Measurements from ENCODE around the gene S100A1. TPM values are rescaled to one million over a fixed set of nuclear protein-coding genes. Genes with fewer than 3 reads are reported as not detected.
A peak's percentile ranks its signal among the peaks of the same experiment; 100 is the strongest.

The S100A1 gene
- total and polyA plus RNA-seq, 2 of the 13 experiments (the other 11 are each of a cell fraction or from before 2014, with no cell fraction given) = 120 to 251 TPM

GRCh38 chr1:153658400-153659174 is 30.4 kb downstream of the S100A1 start, which contains the start of gene SNAPIN (continued):
- TF ChIP-seq, protein P1, sequence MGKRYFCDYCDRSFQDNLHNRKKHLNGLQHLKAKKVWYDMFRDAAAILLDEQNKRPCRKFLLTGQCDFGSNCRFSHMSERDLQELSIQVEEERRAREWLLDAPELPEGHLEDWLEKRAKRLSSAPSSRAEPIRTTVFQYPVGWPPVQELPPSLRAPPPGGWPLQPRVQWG (CRISPR knock-in tag; IDR thresholded peaks at IDR 0.05; ENCODE audit: borderline replicate concordance, low read depth) = no peak
- TF ChIP-seq TBP (CRISPR knock-in tag; IDR thresholded peaks at IDR 0.05) (no peak), ZNF292 (CRISPR knock-in tag; IDR thresholded peaks at IDR 0.05; ENCODE audit: borderline replicate concordance, low read depth) (no peak), CHD4 (IDR thresholded peaks at IDR 0.05; ENCODE audit: borderline replicate concordance, low read length) (no peak), GTF2F1 (IDR thresholded peaks at IDR 0.05; ENCODE audit: low read length) (no peak), ZNF430 (CRISPR knock-in tag; IDR thresholded peaks at IDR 0.05) (0 out of 2 replicates have a peak, but pooled peaks have one; percentile 54), ZNF777 (CRISPR knock-in tag; IDR thresholded peaks at IDR 0.05) (0 out of 2 replicates have a peak, but pooled peaks have one; percentile 32), ZNF431 (CRISPR knock-in tag; IDR thresholded peaks at IDR 0.05; ENCODE audit: borderline replicate concordance, low read depth) (no peak), ZNF607 (CRISPR knock-in tag; IDR thresholded peaks at IDR 0.05; ENCODE audit: borderline replicate concordance) (peak; percentile 82; the same call in 1 of the 2 replicates), KDM5A (IDR thresholded peaks at IDR 0.05; ENCODE audit: borderline replicate concordance, low read length) (peak; percentile 86), ZNF281 (CRISPR knock-in tag; IDR thresholded peaks at IDR 0.05; ENCODE audit: borderline replicate concordance) (no peak; the same call in 1 of the 2 replicates), ZZZ3 (CRISPR knock-in tag; IDR thresholded peaks at IDR 0.05; ENCODE audit: borderline replicate concordance) (peak; percentile 68; the same call in 1 of the 2 replicates), EED (CRISPR knock-in tag; IDR thresholded peaks at IDR 0.05) (no peak), MBD4 (IDR thresholded peaks at IDR 0.05; ENCODE audit: borderline replicate concordance, low read length) (no peak), ZNF629 (CRISPR knock-in tag; conservative IDR thresholded peaks at IDR 0.05) (no peak), ZNF549 (CRISPR knock-in tag; IDR thresholded peaks at IDR 0.05) (no peak)
- TF ChIP-seq, protein P2, sequence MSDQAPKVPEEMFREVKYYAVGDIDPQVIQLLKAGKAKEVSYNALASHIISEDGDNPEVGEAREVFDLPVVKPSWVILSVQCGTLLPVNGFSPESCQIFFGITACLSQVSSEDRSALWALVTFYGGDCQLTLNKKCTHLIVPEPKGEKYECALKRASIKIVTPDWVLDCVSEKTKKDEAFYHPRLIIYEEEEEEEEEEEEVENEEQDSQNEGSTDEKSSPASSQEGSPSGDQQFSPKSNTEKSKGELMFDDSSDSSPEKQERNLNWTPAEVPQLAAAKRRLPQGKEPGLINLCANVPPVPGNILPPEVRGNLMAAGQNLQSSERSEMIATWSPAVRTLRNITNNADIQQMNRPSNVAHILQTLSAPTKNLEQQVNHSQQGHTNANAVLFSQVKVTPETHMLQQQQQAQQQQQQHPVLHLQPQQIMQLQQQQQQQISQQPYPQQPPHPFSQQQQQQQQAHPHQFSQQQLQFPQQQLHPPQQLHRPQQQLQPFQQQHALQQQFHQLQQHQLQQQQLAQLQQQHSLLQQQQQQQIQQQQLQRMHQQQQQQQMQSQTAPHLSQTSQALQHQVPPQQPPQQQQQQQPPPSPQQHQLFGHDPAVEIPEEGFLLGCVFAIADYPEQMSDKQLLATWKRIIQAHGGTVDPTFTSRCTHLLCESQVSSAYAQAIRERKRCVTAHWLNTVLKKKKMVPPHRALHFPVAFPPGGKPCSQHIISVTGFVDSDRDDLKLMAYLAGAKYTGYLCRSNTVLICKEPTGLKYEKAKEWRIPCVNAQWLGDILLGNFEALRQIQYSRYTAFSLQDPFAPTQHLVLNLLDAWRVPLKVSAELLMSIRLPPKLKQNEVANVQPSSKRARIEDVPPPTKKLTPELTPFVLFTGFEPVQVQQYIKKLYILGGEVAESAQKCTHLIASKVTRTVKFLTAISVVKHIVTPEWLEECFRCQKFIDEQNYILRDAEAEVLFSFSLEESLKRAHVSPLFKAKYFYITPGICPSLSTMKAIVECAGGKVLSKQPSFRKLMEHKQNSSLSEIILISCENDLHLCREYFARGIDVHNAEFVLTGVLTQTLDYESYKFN (CRISPR knock-in tag; conservative IDR thresholded peaks at IDR 0.05) = peak; percentile 56
- TF ChIP-seq, protein P3, sequence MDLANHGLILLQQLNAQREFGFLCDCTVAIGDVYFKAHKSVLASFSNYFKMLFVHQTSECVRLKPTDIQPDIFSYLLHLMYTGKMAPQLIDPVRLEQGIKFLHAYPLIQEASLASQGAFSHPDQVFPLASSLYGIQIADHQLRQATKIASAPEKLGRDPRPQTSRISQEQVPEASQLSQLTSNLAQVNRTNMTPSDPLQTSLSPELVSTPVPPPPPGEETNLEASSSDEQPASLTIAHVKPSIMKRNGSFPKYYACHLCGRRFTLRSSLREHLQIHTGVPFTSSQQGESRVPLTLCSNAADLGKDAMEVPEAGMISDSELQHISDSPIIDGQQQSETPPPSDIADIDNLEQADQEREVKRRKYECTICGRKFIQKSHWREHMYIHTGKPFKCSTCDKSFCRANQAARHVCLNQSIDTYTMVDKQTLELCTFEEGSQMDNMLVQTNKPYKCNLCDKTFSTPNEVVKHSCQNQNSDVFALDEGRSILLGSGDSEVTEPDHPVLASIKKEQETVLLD (CRISPR knock-in tag; IDR thresholded peaks at IDR 0.05; ENCODE audit: low read depth) = peak; percentile 57
- TF ChIP-seq, protein P4, sequence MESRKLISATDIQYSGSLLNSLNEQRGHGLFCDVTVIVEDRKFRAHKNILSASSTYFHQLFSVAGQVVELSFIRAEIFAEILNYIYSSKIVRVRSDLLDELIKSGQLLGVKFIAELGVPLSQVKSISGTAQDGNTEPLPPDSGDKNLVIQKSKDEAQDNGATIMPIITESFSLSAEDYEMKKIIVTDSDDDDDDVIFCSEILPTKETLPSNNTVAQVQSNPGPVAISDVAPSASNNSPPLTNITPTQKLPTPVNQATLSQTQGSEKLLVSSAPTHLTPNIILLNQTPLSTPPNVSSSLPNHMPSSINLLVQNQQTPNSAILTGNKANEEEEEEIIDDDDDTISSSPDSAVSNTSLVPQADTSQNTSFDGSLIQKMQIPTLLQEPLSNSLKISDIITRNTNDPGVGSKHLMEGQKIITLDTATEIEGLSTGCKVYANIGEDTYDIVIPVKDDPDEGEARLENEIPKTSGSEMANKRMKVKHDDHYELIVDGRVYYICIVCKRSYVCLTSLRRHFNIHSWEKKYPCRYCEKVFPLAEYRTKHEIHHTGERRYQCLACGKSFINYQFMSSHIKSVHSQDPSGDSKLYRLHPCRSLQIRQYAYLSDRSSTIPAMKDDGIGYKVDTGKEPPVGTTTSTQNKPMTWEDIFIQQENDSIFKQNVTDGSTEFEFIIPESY (CRISPR knock-in tag; IDR thresholded peaks at IDR 0.05) = no peak
